Thyroid gland (tissue), 4 donors: ENCODE data around the gene PCNX1.

Source experiments
- POLR2A ChIP-seq, 2 donors: fragments of 450-650 bp; IDR thresholded peaks; one replicate each; pipeline ENCODE4 v1.6.1; 2017; ENCODE audit warnings: antibody characterized with exemption in 2 of 2, mild to moderate bottlenecking in 2 of 2, moderate library complexity in 1 of 2
- TF ChIP-seq, protein P1 (sequence below), 6 experiments: fragments of 200-600 bp in 3 of 6; fragments of 450-650 bp in 3 of 6; sonication (generic) in 3 of 6; IDR thresholded peaks; one replicate each; pipeline ENCODE4 v1.5.1; 2016 to 2019; ENCODE audit warnings: antibody characterized with exemption in 6 of 6, mild to moderate bottlenecking in 2 of 6, inconsistent platforms in 1 of 6, moderate library complexity in 1 of 6

- TF ChIP-seq, protein P1, sequence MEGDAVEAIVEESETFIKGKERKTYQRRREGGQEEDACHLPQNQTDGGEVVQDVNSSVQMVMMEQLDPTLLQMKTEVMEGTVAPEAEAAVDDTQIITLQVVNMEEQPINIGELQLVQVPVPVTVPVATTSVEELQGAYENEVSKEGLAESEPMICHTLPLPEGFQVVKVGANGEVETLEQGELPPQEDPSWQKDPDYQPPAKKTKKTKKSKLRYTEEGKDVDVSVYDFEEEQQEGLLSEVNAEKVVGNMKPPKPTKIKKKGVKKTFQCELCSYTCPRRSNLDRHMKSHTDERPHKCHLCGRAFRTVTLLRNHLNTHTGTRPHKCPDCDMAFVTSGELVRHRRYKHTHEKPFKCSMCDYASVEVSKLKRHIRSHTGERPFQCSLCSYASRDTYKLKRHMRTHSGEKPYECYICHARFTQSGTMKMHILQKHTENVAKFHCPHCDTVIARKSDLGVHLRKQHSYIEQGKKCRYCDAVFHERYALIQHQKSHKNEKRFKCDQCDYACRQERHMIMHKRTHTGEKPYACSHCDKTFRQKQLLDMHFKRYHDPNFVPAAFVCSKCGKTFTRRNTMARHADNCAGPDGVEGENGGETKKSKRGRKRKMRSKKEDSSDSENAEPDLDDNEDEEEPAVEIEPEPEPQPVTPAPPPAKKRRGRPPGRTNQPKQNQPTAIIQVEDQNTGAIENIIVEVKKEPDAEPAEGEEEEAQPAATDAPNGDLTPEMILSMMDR (IDR thresholded peaks at IDR 0.05): no peak
- no peak for TF ChIP-seq POLR2A (IDR thresholded peaks at IDR 0.05)
Measured at GRCh38 chr14:71000091-71000490, 92.8 kb downstream of the PCNX1 start.
